Neuron (in vitro differentiated cells): ENCODE data around the gene BAIAP2L2.
"Not testable (repeated sequence)": the region's sequence is repeated elsewhere in the genome, so short reads cannot be mapped to it uniquely, and the experiment has no call there.

ENCODE experiments used
- H2AFZ ChIP-seq: one replicate; pipeline ENCODE4 v1.6.1; 2013; ENCODE audit warnings: low read depth, mild to moderate bottlenecking, inconsistent platforms, low read length, moderate library complexity
- H3K27me3 ChIP-seq: one replicate; pipeline ENCODE4 v1.6.1; 2013; ENCODE audit warnings: low read length; ENCODE audit not compliant: insufficient read depth
- H3K36me3 ChIP-seq: one replicate; pipeline ENCODE4 v1.6.1; 2013; ENCODE audit warnings: low read length; ENCODE audit not compliant: insufficient read depth
- H3K4me1 ChIP-seq: one replicate; pipeline ENCODE4 v1.6.1; 2013; ENCODE audit warnings: low read length; ENCODE audit not compliant: insufficient read depth
- H3K4me3 ChIP-seq: 2 replicates; pipeline ENCODE4 v1.5.1; 2013; ENCODE audit warnings: mild to moderate bottlenecking, low read length, moderate library complexity
- H3K9me3 ChIP-seq: one replicate; pipeline ENCODE4 v1.6.1; 2013; ENCODE audit warnings: low read length

BAIAP2L2 gene

GRCh38 chr22:38124236-38124974 is 13.9 kb upstream of the BAIAP2L2 start:
- Histone ChIP-seq H3K4me3 (no peak overlapping the region), H3K4me1 (no peaks in the 10 kb centered on the region), H3K27me3 (no peaks in the 10 kb centered on the region), H3K9me3 (no peaks in the 10 kb centered on the region), H2AFZ (no peak overlapping the region), H3K36me3 (no peaks in the 10 kb centered on the region)

GRCh38 chr22:38122616-38123015 is 12.1 kb upstream of the BAIAP2L2 start:
- no peak overlapping the region for H2AFZ ChIP-seq

GRCh38 chr22:38120359-38121110 is 10.1 kb upstream of the BAIAP2L2 start:
- H3K9me3 ChIP-seq = no peaks in the 10 kb centered on the region
- no peak overlapping the region for H2AFZ ChIP-seq
- H3K4me1 ChIP-seq = no peaks in the 10 kb centered on the region
- no peaks in the 10 kb centered on the region for H3K27me3 ChIP-seq
- no peak overlapping the region for H3K4me3 ChIP-seq
- H3K36me3 ChIP-seq = no peaks in the 10 kb centered on the region

More at GRCh38 chr22:38122616-38123015, 12.1 kb upstream of the BAIAP2L2 start:
- H3K36me3 ChIP-seq = no peaks in the 10 kb centered on the region
- no peaks in the 10 kb centered on the region for H3K9me3 ChIP-seq
- H3K27me3 ChIP-seq = no peaks in the 10 kb centered on the region
- no peak overlapping the region for H3K4me3 ChIP-seq
- H3K4me1 ChIP-seq = no peaks in the 10 kb centered on the region

- not testable (repeated sequence) for H3K36me3 ChIP-seq, H3K4me3 ChIP-seq, H3K27me3 ChIP-seq, H3K9me3 ChIP-seq, H3K4me1 ChIP-seq, H2AFZ ChIP-seq
Measured at GRCh38 chr22:38118747-38119146, 8.3 kb upstream of the BAIAP2L2 start.

- Histone ChIP-seq H2AFZ (no peak overlapping the region), H3K36me3 (peaks cover 3% of the 10 kb centered on the region), H3K4me3 (no peak overlapping the region), H3K4me1 (no peaks in the 10 kb centered on the region), H3K9me3 (no peaks in the 10 kb centered on the region), H3K27me3 (no peaks in the 10 kb centered on the region)
Measured at GRCh38 chr22:38118182-38118581, 7.7 kb upstream of the BAIAP2L2 start.

- not testable (repeated sequence) for H3K36me3 ChIP-seq, H3K9me3 ChIP-seq
Measured at GRCh38 chr22:38117556-38117955, 7.1 kb upstream of the BAIAP2L2 start.

GRCh38 chr22:38115423-38116205 is 5.1 kb upstream of the BAIAP2L2 start:
- Histone ChIP-seq H3K27me3 (no peaks in the 10 kb centered on the region), H2AFZ (no peak overlapping the region), H3K9me3 (no peaks in the 10 kb centered on the region), H3K4me1 (no peaks in the 10 kb centered on the region), H3K36me3 (peaks cover 3% of the 10 kb centered on the region), H3K4me3 (no peak overlapping the region)

More at GRCh38 chr22:38117556-38117955, 7.1 kb upstream of the BAIAP2L2 start:
- not testable (repeated sequence) for H3K4me3 ChIP-seq, H3K27me3 ChIP-seq, H3K4me1 ChIP-seq, H2AFZ ChIP-seq

GRCh38 chr22:38114484-38115398 is 4.3 kb upstream of the BAIAP2L2 start:
- Histone ChIP-seq H3K9me3 (no peaks in the 10 kb centered on the region), H2AFZ (no peak overlapping the region)

GRCh38 chr22:38112381-38112780 is 1.9 kb upstream of the BAIAP2L2 start:
- H3K4me3 ChIP-seq = no peak overlapping the region
- H3K27me3 ChIP-seq = no peaks in the 10 kb centered on the region
- no peaks in the 10 kb centered on the region for H3K9me3 ChIP-seq
- no peak overlapping the region for H2AFZ ChIP-seq
- no peaks in the 10 kb centered on the region for H3K4me1 ChIP-seq
- H3K36me3 ChIP-seq = peaks cover 3% of the 10 kb centered on the region

More at GRCh38 chr22:38114484-38115398, 4.3 kb upstream of the BAIAP2L2 start:
- H3K36me3 ChIP-seq = peaks cover 3% of the 10 kb centered on the region
- no peaks in the 10 kb centered on the region for H3K4me1 ChIP-seq
- H3K27me3 ChIP-seq = no peaks in the 10 kb centered on the region
- no peak overlapping the region for H3K4me3 ChIP-seq

GRCh38 chr22:38111925-38112355 is 1.5 kb upstream of the BAIAP2L2 start:
- H3K9me3 ChIP-seq = no peaks in the 10 kb centered on the region
- H3K27me3 ChIP-seq = no peaks in the 10 kb centered on the region
- H3K36me3 ChIP-seq = peaks cover 3% of the 10 kb centered on the region
- no peaks in the 10 kb centered on the region for H3K4me1 ChIP-seq
- H2AFZ ChIP-seq = no peak overlapping the region
- no peak overlapping the region for H3K4me3 ChIP-seq

- Histone ChIP-seq H3K27me3 (no peaks in the 10 kb centered on the region), H3K4me1 (no peaks in the 10 kb centered on the region), H3K4me3 (no peak overlapping the region), H2AFZ (no peak overlapping the region), H3K36me3 (peaks cover 3% of the 10 kb centered on the region), H3K9me3 (no peaks in the 10 kb centered on the region)
Measured at GRCh38 chr22:38110863-38111852, 674 bp upstream of the BAIAP2L2 start.
